Measurements from ENCODE around the gene MTARC2. TPM values are rescaled to one million over a fixed set of nuclear protein-coding genes. Genes with fewer than 3 reads are reported as not detected.

The MTARC2 gene
- total and polyA plus RNA-seq, 8 donors, result 41.2 to 84.3 (median 80.9) TPM

DNA sequence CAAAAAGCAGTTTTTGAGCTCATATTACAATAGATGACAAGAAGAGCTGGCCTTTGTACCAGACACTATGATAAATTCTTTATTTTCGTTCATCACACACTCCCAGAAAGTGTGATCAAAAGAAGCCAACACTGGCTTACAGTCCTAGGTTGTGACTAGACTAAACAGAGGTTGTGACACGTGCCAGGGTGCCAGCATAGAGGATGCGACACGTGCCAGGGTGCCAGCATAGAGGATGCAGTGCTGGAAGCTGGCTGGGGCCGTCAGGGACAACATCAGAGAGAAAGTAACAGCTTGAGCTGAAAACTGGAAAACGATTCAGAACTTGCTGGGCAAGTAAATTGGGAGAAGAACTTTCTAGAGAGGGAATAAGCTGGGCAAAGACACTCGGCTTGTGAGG, 40.8 kb downstream of the MTARC2 start:
- no peak overlapping the region for H3K4me3 ChIP-seq
- H3K27me3 ChIP-seq, result peaks cover 0 to 12% of the 10 kb centered on the region in 2 donors
- intact Hi-C loops (cut with DNase I), result no loop called here
- H3K36me3 ChIP-seq, result no peaks in the 10 kb centered on the region
- H3K4me1 ChIP-seq, result peaks cover 5 to 73% of the 10 kb centered on the region in 2 donors
- no peaks in the 10 kb centered on the region for H3K9me3 ChIP-seq
- H3K27ac ChIP-seq, result peak overlapping the region in 1 of 2 donors; percentile 86
- DNase-seq (no peak), ATAC-seq (no peak)
- TF ChIP-seq, protein P1, sequence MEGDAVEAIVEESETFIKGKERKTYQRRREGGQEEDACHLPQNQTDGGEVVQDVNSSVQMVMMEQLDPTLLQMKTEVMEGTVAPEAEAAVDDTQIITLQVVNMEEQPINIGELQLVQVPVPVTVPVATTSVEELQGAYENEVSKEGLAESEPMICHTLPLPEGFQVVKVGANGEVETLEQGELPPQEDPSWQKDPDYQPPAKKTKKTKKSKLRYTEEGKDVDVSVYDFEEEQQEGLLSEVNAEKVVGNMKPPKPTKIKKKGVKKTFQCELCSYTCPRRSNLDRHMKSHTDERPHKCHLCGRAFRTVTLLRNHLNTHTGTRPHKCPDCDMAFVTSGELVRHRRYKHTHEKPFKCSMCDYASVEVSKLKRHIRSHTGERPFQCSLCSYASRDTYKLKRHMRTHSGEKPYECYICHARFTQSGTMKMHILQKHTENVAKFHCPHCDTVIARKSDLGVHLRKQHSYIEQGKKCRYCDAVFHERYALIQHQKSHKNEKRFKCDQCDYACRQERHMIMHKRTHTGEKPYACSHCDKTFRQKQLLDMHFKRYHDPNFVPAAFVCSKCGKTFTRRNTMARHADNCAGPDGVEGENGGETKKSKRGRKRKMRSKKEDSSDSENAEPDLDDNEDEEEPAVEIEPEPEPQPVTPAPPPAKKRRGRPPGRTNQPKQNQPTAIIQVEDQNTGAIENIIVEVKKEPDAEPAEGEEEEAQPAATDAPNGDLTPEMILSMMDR (IDR thresholded peaks at IDR 0.05), result no peak

DNA sequence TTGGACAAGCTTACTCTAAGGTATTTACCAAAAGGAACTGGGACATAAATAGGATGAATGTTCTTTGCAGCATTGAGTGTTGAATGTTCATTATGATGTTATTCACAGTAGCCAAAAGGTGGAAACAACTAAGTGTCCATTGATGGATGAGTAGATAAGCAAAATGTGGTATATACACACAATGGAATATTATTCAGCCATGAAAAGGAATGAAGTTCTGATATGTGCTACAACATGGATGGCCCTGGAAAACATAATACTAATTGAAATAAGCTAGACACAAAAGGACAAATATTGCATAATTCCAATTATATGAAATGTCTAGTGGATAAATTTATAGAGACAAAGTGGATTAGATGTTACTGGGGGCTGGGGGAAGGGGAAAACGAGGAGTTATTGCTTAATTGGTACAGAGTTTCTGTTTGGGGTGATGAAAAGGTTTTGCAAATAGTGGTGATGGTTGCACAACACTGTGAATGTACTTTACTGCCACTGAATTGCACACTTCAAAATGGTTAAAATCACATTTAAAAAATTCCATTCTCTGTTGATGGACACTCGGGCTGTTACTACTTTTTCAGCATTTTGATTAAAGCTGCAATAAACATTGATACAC, 41.5 kb downstream of the MTARC2 start:
- intact Hi-C loops (cut with DNase I), result no loop called here
- H3K27ac ChIP-seq, result peak overlapping the region; percentile 45 to 86

DNA sequence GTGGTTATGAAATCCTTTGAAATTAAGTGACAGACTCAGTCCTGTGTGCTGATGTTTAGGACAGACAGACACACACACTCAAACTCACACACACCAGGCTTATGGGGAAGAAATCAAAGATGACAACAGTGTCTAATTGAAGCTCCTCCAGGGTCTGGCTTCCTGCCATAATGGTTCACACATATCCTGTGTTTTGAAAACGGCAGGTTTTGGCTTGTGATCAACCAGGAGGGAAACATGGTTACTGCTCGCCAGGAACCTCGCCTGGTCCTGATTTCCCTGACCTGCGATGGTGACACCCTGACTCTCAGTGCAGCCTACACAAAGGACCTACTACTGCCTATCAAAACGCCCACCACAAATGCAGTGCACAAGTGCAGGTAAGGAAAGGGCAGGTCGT, 43.2 kb downstream of the MTARC2 start:
- DNase-seq (no peak), ATAC-seq (no peak)
- Histone ChIP-seq H3K27ac (peak overlapping the region; percentile 45 to 86), H3K4me1 (peaks cover 0 to 59% of the 10 kb centered on the region in 2 donors), H3K9me3 (no peaks in the 10 kb centered on the region), H3K27me3 (peaks cover 0 to 10% of the 10 kb centered on the region in 2 donors), H3K4me3 (no peak overlapping the region), H3K36me3 (no peaks in the 10 kb centered on the region)
- intact Hi-C loops (cut with DNase I), result no loop called here
- TF ChIP-seq, protein P1 (IDR thresholded peaks at IDR 0.05), result no peak

More for the DNA sequence above, 41.5 kb downstream of the MTARC2 start:
- Histone ChIP-seq H3K36me3 (no peaks in the 10 kb centered on the region), H3K4me1 (peaks cover 5 to 73% of the 10 kb centered on the region in 2 donors), H3K9me3 (no peaks in the 10 kb centered on the region), H3K4me3 (no peak overlapping the region), H3K27me3 (peaks cover 0 to 12% of the 10 kb centered on the region in 2 donors)
- DNase-seq (no peak), ATAC-seq (no peak)
- TF ChIP-seq, protein P1 (IDR thresholded peaks at IDR 0.05), result no peak

DNA sequence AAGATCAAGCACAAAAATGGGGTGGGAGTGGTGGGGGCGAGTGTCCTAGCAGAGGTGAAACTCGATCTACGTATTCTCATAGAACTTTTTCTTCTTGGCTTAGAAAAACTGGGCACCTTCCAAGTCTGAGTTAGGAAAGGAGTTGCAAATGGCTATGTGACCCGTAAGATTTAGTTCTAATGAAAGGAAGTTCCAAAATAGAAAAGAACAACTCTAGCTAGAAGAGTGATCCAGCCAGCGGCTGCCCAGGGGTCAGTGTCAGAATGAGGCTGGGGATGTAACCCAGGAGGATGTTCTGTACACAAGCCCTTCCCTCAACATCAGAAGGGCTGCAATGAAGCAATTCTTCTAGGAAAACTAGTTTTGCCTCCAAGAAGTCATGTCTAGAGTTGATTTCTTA, 43.8 kb downstream of the MTARC2 start:
- H3K27me3 ChIP-seq, result peaks cover 0 to 3% of the 10 kb centered on the region in 2 donors
- DNase-seq (peak in 1 of 4 donors; percentile 56), ATAC-seq (no peak)
- peaks cover 0 to 54% of the 10 kb centered on the region in 2 donors for H3K4me1 ChIP-seq
- peak overlapping the region in 1 of 2 donors; percentile 86 for H3K27ac ChIP-seq
- H3K36me3 ChIP-seq, result peaks cover 0 to 5% of the 10 kb centered on the region in 2 donors
- TF ChIP-seq, protein P1 (IDR thresholded peaks at IDR 0.05), result no peak
- H3K9me3 ChIP-seq, result no peaks in the 10 kb centered on the region
- intact Hi-C loops (cut with DNase I), result no loop called here
- H3K4me3 ChIP-seq, result no peak overlapping the region

DNA sequence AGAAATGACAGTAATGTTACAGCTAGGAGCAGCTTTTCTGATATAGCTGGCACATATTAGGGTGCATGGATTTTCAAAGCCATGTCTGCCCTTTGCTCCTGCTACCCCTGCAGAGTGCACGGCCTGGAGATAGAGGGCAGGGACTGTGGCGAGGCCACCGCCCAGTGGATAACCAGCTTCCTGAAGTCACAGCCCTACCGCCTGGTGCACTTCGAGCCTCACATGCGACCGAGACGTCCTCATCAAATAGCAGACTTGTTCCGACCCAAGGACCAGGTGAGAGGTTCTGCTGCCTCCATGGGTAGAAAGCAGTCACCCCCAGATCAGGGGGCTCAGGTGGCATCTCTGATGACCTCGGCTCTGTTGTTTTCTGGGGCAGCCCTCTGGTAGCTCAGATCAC, 48.4 kb downstream of the MTARC2 start:
- intact Hi-C loops (cut with DNase I), result no loop called here
- Histone ChIP-seq H3K4me3 (no peak overlapping the region), H3K4me1 (peaks cover 0 to 12% of the 10 kb centered on the region in 2 donors), H3K27ac (no peak overlapping the region), H3K9me3 (no peaks in the 10 kb centered on the region), H3K27me3 (no peaks in the 10 kb centered on the region), H3K36me3 (peaks cover 0 to 48% of the 10 kb centered on the region in 2 donors)
- TF ChIP-seq, protein P1 (IDR thresholded peaks at IDR 0.05), result no peak
- ATAC-seq (no peak), DNase-seq (no peak)
